Amygdala (tissue), 56 donors: Measurements from ENCODE around the gene TRPT1.

ENCODE experiments used
- DNase-seq, 56 donors: peaks; one replicate each; lab custom pipeline; 2025; lab: John Stamatoyannopoulos, UW

Gene TRPT1

DNA sequence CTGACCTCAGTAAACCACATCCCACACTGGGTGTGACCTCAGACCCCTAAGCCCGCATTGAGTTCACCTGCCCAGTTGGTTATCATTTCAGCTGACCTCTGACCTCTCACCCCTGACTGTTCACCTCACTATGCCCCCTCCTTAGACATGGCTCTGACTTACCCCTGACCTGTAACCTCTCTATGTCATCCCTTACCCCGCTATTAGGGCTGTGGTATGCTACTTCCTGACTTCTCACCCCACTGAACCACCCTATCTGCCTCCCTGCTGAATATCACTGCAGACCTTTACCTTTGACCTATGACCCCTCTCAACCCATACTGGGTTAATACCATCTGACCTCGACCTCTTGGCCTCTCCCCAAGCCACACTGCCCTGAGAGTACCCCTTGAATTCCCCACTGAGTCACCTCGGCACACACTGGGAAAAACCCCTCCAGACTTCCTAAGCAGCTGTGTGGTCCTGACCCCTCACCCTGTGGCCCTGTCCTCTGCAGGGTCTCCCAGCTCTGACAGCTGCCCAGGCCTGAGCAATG, 33.6 kb upstream of the TRPT1 start:
- DNase-seq: no peak

DNA sequence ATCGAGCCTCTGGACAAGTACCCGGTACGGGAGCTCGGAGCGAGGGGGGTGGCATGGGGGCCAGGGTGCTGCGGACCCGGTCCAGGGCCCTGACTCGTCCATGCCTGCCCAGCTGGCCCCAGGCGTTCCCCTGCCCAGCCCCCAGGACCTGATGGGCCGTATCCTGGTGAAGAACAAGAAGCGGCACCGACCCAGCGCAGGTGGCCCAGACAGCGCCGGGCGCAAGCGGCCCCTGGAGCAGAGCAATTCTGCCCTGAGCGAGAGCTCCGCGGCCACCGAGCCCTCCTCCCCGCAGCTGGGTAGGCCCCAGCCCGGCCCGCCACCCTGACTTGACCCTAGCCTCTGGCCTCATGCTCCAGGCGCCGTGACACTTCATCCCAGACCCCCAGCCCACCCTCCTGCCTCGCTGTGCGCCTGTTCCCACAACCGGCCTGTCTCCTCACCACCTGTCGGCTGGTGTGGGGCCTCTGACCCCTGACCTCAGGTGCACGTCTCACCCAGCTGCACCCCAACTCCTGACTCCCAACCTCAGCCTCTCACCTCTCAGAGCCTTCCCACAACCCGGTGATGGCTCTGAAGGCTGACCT, 33.1 kb upstream of the TRPT1 start:
- peak in 1 of 56 donors; percentile 26 for DNase-seq

DNA sequence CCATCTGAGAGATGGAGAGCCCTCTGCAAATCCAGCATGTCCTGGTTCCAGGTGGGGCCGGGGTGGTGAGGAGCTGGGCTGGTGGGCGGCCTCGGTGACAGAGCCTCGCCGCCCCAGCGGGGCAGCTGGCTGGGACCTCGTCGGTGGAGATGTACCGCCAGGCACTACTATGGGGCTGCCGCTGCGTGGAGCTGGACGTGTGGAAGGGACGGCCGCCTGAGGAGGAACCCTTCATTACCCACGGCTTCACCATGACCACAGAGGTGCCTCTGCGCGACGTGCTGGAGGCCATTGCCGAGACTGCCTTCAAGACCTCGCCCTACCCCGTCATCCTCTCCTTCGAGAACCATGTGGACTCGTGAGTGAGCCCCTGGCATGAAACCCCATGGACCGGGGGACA, 32.4 kb upstream of the TRPT1 start:
- no peak for DNase-seq

DNA sequence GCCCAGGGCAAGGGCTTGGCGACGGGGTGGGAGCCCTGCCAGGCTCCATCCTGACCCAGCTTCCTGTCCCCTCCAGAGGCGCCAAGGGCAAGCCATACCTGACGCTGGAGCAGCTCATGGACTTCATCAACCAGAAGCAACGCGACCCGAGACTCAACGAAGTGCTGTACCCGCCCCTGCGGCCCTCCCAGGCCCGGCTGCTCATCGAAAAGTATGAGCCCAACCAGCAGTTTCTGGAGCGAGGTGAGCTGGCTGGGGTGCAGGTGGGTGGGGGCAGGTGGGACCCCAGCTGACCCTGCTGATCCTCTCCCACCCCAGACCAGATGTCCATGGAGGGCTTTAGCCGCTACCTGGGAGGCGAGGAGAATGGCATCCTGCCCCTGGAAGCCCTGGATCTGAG, 30.3 kb upstream of the TRPT1 start:
- no peak for DNase-seq

DNA sequence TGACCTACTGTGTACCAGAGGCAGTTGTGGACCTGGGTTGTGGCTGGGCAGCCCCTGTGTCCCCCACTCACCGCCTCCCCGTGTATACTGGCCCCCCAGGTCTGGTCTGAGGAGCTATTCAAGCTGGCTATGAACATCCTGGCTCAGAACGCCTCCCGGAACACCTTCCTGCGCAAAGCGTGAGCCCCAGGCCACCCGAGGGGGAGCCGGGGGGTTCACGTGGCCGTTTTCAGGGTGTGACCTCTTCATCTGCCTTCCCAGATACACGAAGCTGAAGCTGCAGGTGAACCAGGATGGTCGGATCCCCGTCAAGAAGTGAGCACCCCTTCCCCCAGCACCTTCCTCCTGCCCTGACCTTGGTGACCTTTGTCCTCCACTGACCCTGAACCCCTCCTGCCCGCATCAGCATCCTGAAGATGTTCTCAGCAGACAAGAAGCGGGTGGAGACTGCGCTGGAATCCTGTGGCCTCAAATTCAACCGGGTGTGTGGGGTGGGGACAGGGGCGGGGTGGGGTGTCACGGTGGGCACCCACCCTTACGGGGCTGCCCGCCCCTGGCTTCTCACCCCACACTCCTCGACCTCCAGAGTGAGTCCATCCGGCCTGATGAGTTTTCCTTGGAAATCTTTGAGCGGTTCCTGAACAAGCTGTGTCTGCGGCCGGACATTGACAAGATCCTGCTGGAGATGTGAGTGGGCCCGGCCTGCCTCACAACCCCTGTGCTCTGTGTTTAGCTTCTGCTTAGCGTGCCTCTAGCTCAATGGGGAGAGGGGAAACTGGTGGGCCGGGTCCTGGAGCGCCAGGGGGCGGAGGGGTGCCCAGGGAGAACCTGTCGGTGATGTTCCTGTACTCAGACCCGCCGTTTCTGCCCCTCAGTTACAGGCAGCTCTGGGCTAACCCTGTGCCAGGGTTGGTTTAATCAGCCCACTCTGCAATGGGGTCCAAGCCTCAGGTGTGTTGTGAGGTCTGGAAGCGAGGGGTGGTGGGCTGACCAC, 29.4 kb upstream of the TRPT1 start:
- no peak for DNase-seq

DNA sequence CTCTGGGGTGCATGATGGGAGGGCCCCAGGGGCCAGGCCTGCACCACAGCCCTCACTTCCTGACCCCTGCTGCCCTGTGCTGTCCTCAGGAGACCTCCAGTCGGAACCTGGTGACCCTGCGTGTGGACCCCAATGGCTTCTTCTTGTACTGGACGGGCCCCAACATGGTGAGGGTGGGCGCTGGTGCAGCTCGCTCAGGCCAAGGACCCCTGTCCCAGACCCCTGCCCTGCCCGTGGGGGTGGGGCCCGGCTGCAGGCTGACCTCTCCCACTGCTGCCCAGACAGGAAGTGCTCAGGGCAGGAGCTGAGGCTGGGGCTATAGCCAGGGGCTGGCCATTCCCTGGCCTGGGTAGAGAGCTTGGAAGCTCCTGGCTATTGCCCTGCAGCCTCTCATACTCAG, 28.3 kb upstream of the TRPT1 start:
- no peak for DNase-seq

DNA sequence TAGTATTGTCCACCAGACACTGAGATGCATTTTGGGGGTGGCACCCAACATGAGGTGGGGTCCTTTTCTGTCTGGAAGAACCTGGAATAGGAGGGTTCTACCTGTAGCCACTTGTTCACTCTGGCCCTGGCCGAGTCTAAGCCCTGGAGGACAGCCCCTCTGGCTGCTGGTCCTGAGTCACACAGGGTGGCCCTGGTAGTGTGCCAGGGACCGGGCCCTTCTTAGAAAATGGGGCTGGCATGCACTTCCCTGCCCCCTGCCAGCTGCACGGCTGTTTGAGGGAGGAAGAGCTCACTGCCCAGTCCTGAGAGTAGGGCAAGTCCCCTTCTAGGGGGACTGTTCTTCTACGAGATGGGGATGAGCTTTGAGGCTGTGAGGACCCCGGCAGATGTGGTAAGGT, 27.5 kb upstream of the TRPT1 start:
- DNase-seq: peak in 34 of 56 donors; percentile 7 to 75 (median 45)

DNA sequence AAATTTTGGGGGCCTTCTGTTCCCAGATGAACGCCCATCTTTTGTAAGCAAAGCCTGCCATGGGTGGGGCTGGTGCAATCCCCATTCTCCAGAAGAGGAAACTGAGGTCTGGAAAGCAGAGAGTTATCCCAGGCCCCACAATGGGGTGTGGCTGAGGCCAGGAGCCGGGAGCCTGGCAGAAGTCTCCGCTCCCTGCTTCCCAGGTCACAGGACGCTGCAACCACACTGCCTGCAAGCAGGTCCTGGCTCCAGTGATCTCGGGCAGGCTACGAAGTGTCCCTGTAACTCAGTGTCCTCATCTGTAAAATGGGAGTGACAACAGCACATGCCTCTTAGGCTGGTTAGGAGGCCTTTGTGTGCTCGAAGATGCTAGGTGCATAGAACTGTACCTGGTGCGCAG, 27.1 kb upstream of the TRPT1 start:
- no peak for DNase-seq

DNA sequence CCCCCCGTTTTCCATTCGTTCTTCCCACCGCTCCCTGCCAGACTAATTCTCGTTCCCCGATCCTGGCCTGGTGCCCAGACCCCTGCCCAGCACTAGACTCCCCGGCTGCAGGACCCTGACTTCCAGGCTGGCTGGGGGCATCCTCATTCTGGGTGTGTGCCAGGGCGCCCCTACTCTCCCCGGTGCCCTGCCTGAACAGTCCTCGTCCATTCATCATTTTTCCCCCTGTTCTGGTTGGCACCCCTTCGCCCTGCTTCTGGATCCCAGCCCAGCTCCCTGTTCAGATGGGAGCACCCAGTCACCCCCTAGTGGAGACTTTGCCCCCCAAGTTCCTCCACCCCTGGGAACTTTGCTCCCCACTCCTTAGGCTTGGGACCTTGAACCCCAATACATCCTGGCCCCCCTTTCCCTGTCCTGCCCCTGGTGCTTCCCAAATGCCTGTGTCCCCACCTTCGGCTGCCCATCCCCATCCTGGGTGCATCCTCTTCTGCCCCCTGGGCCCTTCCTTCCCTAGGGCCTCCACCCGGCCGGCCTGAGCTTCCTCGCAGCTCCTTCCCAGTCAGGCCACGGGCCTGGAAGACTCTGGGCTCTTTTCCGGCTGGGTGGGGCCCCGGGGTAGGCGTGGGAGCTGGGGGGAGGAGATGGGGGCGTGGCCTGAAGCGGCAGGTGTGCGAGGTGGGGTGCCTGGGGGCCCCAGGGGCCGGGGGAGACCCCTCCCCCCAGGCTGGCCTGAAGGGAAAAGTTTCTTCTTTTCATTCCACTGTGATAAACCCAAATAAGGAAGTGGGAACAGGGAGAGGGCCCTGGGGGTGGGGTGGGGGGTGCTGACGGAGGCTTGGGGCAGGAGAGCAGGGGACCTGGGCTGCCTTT, 26.3 kb upstream of the TRPT1 start:
- DNase-seq: peak in 3 of 56 donors; percentile 13 to 40 (median 18)

DNA sequence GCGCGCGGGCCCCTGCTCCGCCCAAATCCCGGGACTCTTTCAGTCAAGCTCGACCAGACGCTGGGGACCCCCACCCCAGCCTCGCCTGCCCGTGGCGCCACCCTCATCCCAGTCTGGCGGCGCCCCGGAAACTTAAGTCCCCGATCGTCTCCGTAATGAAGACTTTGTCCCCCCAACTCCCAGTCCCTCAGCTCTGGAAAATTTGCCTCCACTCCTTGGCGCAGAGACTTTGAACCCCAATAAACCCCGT, 25.7 kb upstream of the TRPT1 start:
- DNase-seq: no peak

DNA sequence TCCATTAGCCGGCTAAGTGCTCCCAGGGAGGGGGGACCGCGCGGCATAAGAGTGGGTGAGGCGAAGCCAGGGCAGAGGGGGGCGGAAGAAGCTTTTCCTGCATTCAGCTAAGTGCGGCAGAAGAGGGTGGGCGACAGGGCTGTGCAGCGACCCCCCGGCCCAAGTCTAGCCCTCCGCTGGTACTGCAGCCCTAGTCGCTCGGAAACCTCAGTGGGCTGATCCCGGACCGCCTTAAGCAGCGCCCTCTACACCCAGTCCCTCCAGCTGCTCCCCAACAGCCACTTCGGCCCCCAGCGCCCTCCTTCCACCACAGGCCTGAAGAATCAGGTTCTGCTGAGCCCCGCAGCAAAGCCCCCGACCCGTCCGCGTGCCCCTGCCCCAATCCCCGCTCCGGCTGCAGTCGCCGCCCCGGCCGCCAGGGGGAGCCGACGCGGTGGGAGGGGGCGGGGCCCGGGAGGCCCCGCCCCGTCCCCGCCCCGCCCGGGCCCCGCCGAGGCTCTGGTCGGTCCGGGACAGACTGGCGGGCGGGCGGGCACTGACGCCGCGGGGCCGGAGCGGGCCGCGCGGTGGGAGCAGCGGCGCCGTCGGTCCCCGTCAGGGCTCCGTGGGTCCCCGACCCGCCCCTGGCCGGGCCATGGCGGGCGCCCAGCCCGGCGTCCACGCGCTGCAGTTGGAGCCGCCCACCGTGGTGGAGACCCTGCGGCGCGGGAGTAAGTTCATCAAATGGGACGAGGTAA, 25.2 kb upstream of the TRPT1 start, which contains the start of gene PLCB3:
PLCB3 (plus strand) TSS at position 515 of the 737 bp plus-strand sequence; CDS start at position 635, 120 bp downstream.
- DNase-seq: peak in 26 of 56 donors; percentile 18 to 69 (median 38)

DNA sequence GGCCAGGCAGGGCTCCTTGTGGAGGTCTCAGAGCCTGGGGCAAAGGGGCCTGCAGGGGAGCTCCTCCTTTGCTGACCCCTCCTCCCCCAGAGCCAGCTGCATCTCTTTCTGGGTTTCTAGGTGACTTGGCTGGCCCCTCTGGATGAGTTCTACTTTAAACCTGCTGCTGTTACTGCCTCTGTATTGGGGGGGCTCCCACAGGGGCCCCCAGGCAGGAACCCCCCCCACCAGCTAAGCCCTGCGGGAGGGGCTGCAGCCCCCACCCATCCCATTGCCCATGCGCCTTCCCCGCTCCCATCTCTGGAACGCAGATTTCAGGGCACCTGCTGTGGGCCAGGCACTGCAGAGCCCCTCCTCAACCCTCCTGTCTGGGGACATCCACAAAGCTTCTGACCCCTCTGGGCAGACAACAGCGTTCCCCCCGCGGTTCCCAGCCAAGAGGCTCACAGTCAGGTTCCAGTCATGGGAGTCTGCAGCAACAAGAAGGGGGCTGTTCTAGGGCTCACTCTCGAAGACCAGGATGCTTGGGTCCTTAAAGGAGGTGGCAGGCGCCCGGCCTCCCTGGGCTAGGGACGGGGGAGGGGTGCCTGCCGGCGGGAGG, 24.5 kb upstream of the TRPT1 start:
- no peak for DNase-seq

DNA sequence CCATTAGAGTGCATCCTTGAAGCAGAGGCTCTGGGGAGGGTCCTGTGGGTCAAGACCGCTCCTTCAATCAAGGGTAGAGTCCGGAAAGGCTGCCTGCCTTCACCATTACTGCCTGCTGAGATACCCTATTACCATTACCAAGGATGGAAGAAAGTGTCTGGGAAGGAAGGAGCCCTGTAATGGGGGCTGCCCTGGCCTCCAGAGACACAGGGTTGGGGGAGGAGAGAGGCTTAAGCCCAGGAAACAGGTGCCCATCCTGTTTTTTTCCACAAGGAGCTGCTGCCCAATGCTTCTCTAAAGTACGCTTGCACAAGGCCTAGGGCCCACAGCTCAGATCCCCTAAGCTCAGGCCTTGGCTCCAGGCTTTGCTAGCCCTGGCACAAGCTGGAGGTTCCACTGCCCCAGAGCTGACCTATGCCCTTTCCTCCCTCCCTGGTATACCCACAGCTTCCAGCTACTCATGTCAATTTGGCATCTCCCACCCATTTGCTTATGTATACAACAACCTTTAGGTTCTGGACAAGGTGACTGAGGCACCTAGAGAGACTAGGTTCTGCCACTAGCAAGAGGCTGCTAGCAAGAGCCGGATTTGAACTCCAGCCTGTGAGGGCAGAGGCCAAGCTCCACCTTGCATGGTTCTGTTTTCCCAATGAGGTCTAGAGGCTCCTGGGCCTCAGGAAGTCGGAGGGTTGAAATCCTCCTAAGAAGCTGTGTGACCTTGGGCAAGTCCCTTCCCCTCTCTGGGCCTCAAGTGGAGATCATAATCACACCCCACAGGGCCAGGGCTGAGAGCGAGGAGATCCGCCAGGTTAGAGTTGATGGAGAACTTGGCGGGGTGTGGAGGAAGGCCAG, 23.8 kb upstream of the TRPT1 start:
- DNase-seq: no peak

DNA sequence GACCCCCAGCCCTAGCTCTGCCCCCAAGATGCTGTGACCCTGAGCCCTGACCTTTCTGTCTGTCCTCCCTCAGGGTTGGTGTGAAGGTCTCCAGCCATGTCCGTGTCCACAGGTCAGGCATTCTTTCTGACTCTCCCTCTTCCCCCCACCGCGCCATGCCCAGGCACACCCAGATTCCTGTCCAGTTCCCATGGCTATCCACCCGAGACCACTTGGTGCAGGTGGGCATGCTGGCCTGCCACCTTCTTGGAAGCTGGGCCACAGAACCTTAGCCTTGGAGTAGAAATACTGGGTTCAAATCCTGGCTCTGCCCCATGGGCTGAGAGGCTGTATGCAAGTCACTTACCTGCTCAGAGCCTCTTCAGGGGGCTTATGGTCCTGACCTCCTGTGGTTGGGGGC, 23.1 kb upstream of the TRPT1 start:
- DNase-seq: no peak

DNA sequence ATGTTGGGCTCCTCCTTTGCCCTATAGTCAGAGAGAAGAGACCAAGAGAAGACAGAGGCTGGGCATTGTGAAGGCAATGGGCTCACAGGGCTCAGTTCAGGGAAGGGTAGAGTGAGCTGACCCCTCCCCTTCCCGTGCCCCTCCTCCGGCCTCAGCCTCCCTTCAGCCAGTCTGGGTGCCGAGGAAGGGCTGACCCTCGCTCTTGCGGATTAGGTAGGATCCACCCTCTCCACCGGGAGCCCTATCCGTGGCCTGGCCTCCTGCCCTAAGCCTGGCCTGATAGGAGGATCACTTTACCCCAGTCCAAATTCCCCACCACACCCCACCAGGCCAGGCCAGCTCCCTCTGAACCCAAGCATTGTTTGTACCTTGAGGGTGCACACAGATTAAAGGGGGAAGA, 22.6 kb upstream of the TRPT1 start:
- no peak for DNase-seq

DNA sequence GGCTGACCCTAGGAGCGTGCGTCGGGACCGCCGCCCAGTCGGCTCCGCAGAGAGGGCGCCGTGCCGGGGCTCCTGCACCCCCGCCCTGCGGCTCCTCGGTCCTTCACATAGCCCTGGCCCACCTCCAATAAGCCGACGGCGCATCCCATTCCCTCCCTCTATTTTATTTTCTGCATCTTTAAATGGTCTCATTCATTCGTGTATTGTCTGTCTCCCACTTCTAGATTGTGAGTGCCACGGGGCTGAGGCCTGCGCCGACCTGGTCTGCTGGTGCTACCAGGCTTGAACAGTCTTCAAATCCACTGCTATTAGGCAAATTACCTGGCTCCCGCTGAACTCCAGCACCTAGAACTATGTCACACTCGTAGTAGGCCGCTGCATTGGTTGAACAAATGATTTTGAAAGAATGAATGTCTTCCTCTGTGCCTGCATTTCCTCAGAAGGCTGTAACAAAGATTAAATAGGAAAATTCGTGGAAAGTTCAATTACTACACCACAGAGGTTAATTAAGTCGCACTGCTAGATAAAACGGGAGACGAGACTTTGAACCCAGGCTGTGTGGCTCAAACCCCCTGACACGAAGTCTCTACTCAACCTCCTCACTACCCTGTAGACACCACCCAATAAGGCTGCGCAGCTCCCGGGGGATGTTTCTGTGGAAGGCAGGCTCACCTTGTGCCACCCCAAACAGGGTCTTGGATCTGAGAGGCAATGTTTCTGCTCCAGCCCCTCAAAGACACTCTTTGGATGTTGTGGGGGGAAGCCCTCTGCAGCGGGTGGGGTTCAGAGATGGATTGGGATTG, 21.9 kb upstream of the TRPT1 start:
- peak in 1 of 56 donors; percentile 84 for DNase-seq

DNA sequence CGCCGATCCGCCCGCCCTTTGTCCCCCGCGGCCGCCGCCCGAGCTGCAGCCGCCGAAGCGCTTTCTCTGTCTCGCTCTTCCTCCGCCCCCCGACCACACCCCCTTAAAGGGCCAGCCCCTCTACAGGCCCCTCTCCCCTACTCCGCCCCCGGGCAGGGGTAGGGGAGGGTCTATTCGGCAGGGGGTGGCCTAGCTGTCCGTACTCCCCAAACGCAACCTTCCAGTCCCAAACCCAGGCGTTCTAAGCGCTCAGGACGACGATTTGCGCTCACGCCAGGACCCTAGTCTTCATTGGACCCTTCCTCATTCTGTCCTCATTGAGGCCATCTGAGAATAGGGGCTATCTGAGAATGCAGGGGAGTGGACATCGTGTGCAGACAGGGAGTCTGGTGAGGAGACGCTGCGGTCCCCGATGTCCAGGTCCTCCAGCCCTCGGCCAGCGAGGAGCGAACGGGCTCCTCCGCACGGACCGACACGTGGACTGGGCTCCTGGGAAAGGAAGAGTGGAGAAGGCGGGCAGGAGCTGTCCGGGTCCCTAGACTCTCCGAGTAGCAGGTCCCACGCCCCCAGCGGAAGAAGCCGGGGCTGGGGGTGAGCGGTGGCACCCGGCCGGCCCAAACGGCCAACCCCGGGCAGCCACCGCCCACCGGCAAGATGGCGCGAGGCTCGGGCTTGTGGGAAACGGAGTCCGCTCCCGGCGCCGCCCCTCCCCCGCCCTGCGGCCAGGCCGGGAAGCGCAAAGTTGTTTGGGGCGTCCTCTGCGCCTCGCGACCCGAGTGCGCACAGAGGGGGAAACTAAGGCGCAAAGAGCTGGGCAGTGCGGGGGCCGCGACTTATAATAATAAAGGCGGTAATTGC, 21.1 kb upstream of the TRPT1 start, which contains the start of gene PPP1R14B:
PPP1R14B (minus strand) TSS at position 73 of the 858 bp plus-strand sequence. CDS start 270 bp downstream, outside the sequence.
- peak in 53 of 56 donors; percentile 36 to 90 (median 73) for DNase-seq
